NCI-H187 (cell line): ENCODE data around the gene ROGDI.
A peak's percentile ranks its signal among the peaks of the same experiment; 100 is the strongest.
"Not testable (repeated sequence)": the region's sequence is repeated elsewhere in the genome, so short reads cannot be mapped to it uniquely, and the experiment has no call there.

Experiments used
- DNase-seq, 2 experiments: peaks; one replicate each; lab custom pipeline; 2025; lab: John Stamatoyannopoulos, UW

Gene ROGDI

GRCh38 chr16:4790871-4791270 is 11.6 kb downstream of the ROGDI start:
- DNase-seq, result no peak

- DNase-seq, result no peak
These were observed 12.2 kb downstream of the ROGDI start for GRCh38 chr16:4790261-4790660.

- DNase-seq, result no peak
These were observed 13.5 kb downstream of the ROGDI start for GRCh38 chr16:4788910-4789309.

- DNase-seq, result no peak
These were observed 13.9 kb downstream of the ROGDI start for GRCh38 chr16:4788489-4788889.

- DNase-seq, result no peak
These were observed 14.6 kb downstream of the ROGDI start, which contains the start of gene SEPTIN12 for GRCh38 chr16:4787627-4788482. Gene SEPTIN12, minus strand, starts transcription at chr16:4788345. Its CDS starts 700 bp downstream, at chr16:4787645.

GRCh38 chr16:4787068-4787467 is 15.4 kb downstream of the ROGDI start:
- DNase-seq, result no peak

- DNase-seq, result no peak
These were observed 16.5 kb downstream of the ROGDI start for GRCh38 chr16:4785758-4786433.

GRCh38 chr16:4784444-4784987 is 17.9 kb downstream of the ROGDI start:
- DNase-seq, result not testable (repeated sequence)

- DNase-seq, result no peak
These were observed 18.5 kb downstream of the ROGDI start for GRCh38 chr16:4783951-4784336.

- no peak for DNase-seq
These were observed 19.0 kb downstream of the ROGDI start for GRCh38 chr16:4783251-4783950.

- no peak for DNase-seq
These were observed 22.2 kb downstream of the ROGDI start for GRCh38 chr16:4780235-4780634.

- DNase-seq, result no peak
These were observed 24.4 kb downstream of the ROGDI start for GRCh38 chr16:4778050-4778392.

GRCh38 chr16:4777339-4778049 is 24.9 kb downstream of the ROGDI start:
- DNase-seq, result no peak

GRCh38 chr16:4776141-4776705 is 26.2 kb downstream of the ROGDI start:
- no peak for DNase-seq

GRCh38 chr16:4775005-4775404 is 27.4 kb downstream of the ROGDI start:
- no peak for DNase-seq

- no peak for DNase-seq
These were observed 30.1 kb downstream of the ROGDI start for GRCh38 chr16:4772351-4772750.

GRCh38 chr16:4771646-4772045 is 30.8 kb downstream of the ROGDI start:
- DNase-seq, result no peak

- DNase-seq, result no peak
These were observed 33.2 kb downstream of the ROGDI start for GRCh38 chr16:4769306-4769638.

GRCh38 chr16:4768549-4769305 is 33.7 kb downstream of the ROGDI start:
- DNase-seq, result peak; percentile 77 to 82

GRCh38 chr16:4767872-4768548 is 34.4 kb downstream of the ROGDI start:
- DNase-seq, result no peak
